Measurements from ENCODE around the gene TSPEAR.

DNA sequence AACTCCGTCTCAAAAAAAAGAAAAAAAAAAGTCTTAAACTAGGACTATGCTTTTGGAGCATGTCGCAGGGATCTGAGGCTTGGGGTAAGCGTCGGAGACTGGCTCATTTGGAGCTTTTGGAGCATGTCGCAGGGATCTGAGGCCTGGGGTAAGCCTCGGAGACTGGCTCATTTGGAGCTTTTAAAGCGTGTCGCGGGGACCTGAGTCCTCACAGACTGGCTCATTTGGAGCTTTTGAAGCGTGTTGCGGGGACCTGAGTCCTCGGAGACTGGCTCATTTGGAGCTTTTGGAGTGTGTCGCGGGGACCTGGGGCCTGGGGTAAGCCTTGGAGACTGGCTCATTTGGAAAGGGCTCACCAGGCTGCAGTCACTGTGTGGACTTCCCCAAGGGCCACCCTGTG is 13.6 kb upstream of the TSPEAR start:
- TF ChIP-seq POLR2AphosphoS5 (IDR thresholded peaks at IDR 0.05; ENCODE audit: low read depth, low read length) (no peak), TAF1 (IDR thresholded peaks at IDR 0.05; ENCODE audit: borderline replicate concordance, insufficient read depth, low read length) (no peak)
- TF ChIP-seq, protein P1, sequence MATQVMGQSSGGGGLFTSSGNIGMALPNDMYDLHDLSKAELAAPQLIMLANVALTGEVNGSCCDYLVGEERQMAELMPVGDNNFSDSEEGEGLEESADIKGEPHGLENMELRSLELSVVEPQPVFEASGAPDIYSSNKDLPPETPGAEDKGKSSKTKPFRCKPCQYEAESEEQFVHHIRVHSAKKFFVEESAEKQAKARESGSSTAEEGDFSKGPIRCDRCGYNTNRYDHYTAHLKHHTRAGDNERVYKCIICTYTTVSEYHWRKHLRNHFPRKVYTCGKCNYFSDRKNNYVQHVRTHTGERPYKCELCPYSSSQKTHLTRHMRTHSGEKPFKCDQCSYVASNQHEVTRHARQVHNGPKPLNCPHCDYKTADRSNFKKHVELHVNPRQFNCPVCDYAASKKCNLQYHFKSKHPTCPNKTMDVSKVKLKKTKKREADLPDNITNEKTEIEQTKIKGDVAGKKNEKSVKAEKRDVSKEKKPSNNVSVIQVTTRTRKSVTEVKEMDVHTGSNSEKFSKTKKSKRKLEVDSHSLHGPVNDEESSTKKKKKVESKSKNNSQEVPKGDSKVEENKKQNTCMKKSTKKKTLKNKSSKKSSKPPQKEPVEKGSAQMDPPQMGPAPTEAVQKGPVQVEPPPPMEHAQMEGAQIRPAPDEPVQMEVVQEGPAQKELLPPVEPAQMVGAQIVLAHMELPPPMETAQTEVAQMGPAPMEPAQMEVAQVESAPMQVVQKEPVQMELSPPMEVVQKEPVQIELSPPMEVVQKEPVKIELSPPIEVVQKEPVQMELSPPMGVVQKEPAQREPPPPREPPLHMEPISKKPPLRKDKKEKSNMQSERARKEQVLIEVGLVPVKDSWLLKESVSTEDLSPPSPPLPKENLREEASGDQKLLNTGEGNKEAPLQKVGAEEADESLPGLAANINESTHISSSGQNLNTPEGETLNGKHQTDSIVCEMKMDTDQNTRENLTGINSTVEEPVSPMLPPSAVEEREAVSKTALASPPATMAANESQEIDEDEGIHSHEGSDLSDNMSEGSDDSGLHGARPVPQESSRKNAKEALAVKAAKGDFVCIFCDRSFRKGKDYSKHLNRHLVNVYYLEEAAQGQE (IDR thresholded peaks at IDR 0.05; ENCODE audit: insufficient read depth in 1 of 2, low read depth in 2 of 2, low read length in 2 of 2) = no peak

Data from PFSK-1 (cell line).